H1 (cell line): ENCODE measurements around the gene RANBP17. TPM values are rescaled to one million over a fixed set of nuclear protein-coding genes. Genes with fewer than 3 reads are reported as not detected.

Experiments
- JUN ChIP-seq: IDR thresholded peaks from 2 replicates; pipeline ENCODE4 v1.6.1; 2011; ENCODE audit warnings: low read depth, mild to moderate bottlenecking, improper control_type of control experiment, low read length
- polyA plus RNA-seq, 7 experiments: library from polyadenylated mRNA; depleted of rRNA in 3 of 7; stranded (reverse) in 5 of 7; unstranded in 2 of 7; fragments of >200 nt in 5 of 7; fragments of 200-250 nt in 2 of 7; gene quantifications; 1 replicate in 5 of 7; 2 replicates in 1 of 7; 4 replicates in 1 of 7; pipeline versions ENCODE4 v1.2.1 to v1.2.3, GENCODE V29; 2011 to 2013; ENCODE audit warnings: missing spikeins in 2 of 7, mixed read lengths in 2 of 7
- total RNA-seq: library from RNA; stranded (reverse); fragmentation: NEBNext Ultra II Directional; extraction: Animal tissue kit (Norgen Biotek cat#: 25700); gene quantifications from 2 replicates; pipeline ENCODE4 v1.2.1, GENCODE V29; 2021
- TF ChIP-seq, protein P1 (sequence below): IDR thresholded peaks from 2 replicates; pipeline ENCODE4 v1.6.1; 2012; ENCODE audit warnings: low read length, inconsistent platforms
- TF ChIP-seq, protein P2 (sequence below): IDR thresholded peaks from 2 replicates; pipeline ENCODE4 v1.6.1; 2012; ENCODE audit warnings: inconsistent platforms

Gene RANBP17
- total and polyA plus RNA-seq, 2 of the 8 experiments (the other 6 are each of a cell fraction or from before 2014, with no cell fraction given): 8.6 to 21.3 TPM

DNA sequence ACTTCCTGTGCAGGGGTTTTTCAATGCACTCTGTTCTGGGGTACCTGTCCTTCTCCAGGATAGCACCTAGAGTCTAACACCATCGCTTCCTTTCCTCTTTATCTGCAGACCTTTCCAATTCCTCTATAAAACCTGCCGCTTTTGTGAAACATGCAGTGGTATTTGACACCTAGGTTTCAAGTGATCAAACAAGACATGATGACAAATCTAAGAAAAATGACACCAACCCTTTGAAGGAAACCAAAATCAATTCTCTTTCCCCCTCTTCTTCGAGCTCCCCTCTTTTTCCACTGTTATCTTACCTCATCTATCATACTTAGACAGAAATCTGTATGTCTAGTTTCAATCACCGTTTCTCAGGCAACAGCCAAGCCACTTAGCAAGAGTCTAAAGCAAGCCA lies 25.6 kb upstream of the RANBP17 start (continued):
- TF ChIP-seq, protein P1, sequence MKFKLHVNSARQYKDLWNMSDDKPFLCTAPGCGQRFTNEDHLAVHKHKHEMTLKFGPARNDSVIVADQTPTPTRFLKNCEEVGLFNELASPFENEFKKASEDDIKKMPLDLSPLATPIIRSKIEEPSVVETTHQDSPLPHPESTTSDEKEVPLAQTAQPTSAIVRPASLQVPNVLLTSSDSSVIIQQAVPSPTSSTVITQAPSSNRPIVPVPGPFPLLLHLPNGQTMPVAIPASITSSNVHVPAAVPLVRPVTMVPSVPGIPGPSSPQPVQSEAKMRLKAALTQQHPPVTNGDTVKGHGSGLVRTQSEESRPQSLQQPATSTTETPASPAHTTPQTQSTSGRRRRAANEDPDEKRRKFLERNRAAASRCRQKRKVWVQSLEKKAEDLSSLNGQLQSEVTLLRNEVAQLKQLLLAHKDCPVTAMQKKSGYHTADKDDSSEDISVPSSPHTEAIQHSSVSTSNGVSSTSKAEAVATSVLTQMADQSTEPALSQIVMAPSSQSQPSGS: no peak
- TF ChIP-seq JUN: no peak
- TF ChIP-seq, protein P2, sequence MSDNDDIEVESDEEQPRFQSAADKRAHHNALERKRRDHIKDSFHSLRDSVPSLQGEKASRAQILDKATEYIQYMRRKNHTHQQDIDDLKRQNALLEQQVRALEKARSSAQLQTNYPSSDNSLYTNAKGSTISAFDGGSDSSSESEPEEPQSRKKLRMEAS: no peak
